ENCODE results near the gene OSBPL1A.

The OSBPL1A gene

DNA sequence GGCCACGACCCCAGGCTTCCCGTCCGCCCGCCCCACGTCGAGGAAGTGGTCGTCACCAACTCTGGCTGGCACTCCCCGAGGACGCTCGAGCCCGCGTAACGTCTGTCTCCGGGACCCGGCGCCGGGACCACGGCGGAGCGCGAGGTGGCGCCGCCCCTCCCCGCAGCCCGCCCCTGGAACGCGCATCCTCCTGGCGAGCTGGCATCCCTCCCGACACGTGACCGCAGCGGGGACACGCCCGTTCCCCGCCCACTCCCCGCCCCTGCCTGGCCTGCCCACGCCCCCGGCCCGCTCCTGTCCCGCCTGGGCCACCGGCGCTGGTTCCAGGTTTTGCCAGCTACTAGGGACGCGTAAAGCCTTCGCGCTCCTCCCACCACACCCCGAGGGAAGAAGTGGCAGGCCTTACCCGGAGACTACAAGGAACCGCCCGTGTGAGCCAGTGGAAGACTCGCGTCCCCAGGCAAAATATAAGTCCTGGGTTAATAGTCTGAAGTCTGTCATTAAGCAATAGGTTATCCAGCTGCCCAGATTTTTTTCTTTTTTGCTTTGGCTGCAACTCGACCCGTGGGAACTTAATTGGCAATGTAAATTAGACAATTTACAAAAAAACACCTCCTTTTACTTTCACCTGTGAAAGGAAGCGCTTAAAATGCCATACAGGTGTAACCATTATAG is at the start of gene OSBPL1A:
Gene OSBPL1A, minus strand, starts transcription at position 131 of the 675 bp plus-strand sequence. CDS start 20,291 bp downstream, outside the sequence.
- Histone ChIP-seq H3K4me3 (ENCODE audit: low read length) (peak within 1 kb of the TSS; percentile 87), H3K27me3 (ENCODE audit: control insufficient read depth, insufficient read depth, low read length) (no peaks in the 10 kb centered on the region), H3K4me1 (ENCODE audit: control insufficient read depth, insufficient read depth, low read length) (no peaks in the 10 kb centered on the region), H3K27ac (ENCODE audit: low read depth, low read length) (peak within 1 kb of the TSS; percentile 63), H3K36me3 (ENCODE audit: control insufficient read depth, insufficient read depth, low read length) (no peaks in the 10 kb centered on the region), H3K9ac (ENCODE audit: low read length) (peak within 1 kb of the TSS; percentile 38)

GRCh38 chr18:24446953-24447538 is 49.4 kb upstream of the OSBPL1A start:
- Histone ChIP-seq H3K36me3 (ENCODE audit: control insufficient read depth, insufficient read depth, low read length) (no peaks in the 10 kb centered on the region), H3K4me3 (ENCODE audit: low read length) (no peak overlapping the region), H3K4me1 (ENCODE audit: control insufficient read depth, insufficient read depth, low read length) (no peaks in the 10 kb centered on the region), H3K9ac (ENCODE audit: low read length) (no peak overlapping the region), H3K27me3 (ENCODE audit: control insufficient read depth, insufficient read depth, low read length) (no peaks in the 10 kb centered on the region), H3K27ac (ENCODE audit: low read depth, low read length) (no peak overlapping the region)

DNA sequence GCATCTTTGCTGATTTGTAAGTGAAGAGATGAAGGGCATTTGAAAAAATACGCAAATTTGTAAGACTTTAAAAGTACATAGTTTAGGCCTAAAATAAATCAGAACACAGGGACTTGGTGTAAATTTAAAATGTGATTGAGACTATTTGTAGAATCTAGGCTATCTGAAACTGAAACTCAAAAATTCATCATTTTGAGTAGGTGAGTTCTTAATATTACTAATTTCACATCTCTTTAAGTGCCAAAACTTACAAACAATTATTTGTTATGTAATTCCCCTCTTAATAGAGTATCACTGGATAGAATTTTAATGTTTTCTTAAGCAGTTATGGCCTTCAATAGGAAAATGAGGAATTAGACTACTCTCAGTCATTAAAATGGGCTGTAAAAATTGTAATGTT is 48.8 kb upstream of the OSBPL1A start:
- Histone ChIP-seq H3K4me3 (ENCODE audit: low read length) (no peak overlapping the region), H3K27ac (ENCODE audit: low read depth, low read length) (no peak overlapping the region), H3K4me1 (ENCODE audit: control insufficient read depth, insufficient read depth, low read length) (no peaks in the 10 kb centered on the region), H3K27me3 (ENCODE audit: control insufficient read depth, insufficient read depth, low read length) (no peaks in the 10 kb centered on the region), H3K9ac (ENCODE audit: low read length) (no peak overlapping the region), H3K36me3 (ENCODE audit: control insufficient read depth, insufficient read depth, low read length) (no peaks in the 10 kb centered on the region)

DNA sequence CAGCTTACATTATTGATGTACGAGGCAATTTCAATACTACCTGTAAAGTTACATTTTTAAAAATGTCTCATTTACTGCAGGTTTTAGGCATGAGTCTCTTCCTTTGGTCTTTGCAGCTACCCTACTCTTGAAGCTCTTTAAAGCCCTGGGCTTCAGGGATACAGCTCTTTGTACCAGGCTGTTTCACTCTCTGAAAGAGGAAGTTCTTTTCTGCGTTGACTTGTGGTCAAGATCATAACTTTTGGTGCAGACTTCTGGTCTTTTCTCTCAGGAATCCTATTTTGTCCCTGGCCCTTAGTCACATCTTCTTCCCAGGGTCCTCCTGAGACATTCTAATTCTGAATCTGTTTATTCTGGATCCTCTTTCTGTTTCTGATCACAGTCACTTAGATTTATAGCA is 46.2 kb upstream of the OSBPL1A start:
- H3K4me1 ChIP-seq (ENCODE audit: control insufficient read depth, insufficient read depth, low read length): no peaks in the 10 kb centered on the region
- no peaks in the 10 kb centered on the region for H3K27me3 ChIP-seq (ENCODE audit: control insufficient read depth, insufficient read depth, low read length)
- no peak overlapping the region for H3K4me3 ChIP-seq (ENCODE audit: low read length)
- H3K36me3 ChIP-seq (ENCODE audit: control insufficient read depth, insufficient read depth, low read length): peaks cover 2% of the 10 kb centered on the region
- H3K9ac ChIP-seq (ENCODE audit: low read length): no peak overlapping the region
- no peak overlapping the region for H3K27ac ChIP-seq (ENCODE audit: low read depth, low read length)

DNA sequence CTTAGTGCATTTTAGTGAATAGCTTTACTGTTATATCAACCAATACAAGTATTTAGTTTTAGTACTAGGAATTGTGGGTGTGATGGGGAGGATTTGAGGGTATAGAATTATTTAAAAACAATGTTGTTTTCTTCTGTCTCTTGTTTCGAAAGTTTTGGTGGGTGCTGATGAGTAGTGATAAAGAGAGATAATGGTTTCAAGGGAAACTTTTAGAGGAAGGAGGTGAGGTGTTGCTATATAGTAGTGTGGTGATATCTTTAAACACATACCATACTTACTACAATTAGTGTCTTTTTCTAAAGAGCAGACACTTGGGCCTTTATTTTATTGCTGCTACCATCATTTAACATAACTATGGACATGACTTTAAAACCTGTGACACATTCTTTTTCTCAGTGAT is 39.3 kb upstream of the OSBPL1A start:
- H3K36me3 ChIP-seq (ENCODE audit: control insufficient read depth, insufficient read depth, low read length): peaks cover 2% of the 10 kb centered on the region

GRCh38 chr18:24432618-24433017 is 35.0 kb upstream of the OSBPL1A start:
- Histone ChIP-seq H3K9ac (ENCODE audit: low read length) (no peak overlapping the region), H3K27me3 (ENCODE audit: control insufficient read depth, insufficient read depth, low read length) (no peaks in the 10 kb centered on the region), H3K27ac (ENCODE audit: low read depth, low read length) (no peak overlapping the region), H3K4me3 (ENCODE audit: low read length) (no peak overlapping the region), H3K36me3 (ENCODE audit: control insufficient read depth, insufficient read depth, low read length) (no peaks in the 10 kb centered on the region), H3K4me1 (ENCODE audit: control insufficient read depth, insufficient read depth, low read length) (no peaks in the 10 kb centered on the region)

More for the DNA sequence above, 39.3 kb upstream of the OSBPL1A start:
- H3K4me3 ChIP-seq (ENCODE audit: low read length): no peak overlapping the region
- no peaks in the 10 kb centered on the region for H3K4me1 ChIP-seq (ENCODE audit: control insufficient read depth, insufficient read depth, low read length)
- H3K27ac ChIP-seq (ENCODE audit: low read depth, low read length): no peak overlapping the region
- H3K27me3 ChIP-seq (ENCODE audit: control insufficient read depth, insufficient read depth, low read length): no peaks in the 10 kb centered on the region
- no peak overlapping the region for H3K9ac ChIP-seq (ENCODE audit: low read length)

DNA sequence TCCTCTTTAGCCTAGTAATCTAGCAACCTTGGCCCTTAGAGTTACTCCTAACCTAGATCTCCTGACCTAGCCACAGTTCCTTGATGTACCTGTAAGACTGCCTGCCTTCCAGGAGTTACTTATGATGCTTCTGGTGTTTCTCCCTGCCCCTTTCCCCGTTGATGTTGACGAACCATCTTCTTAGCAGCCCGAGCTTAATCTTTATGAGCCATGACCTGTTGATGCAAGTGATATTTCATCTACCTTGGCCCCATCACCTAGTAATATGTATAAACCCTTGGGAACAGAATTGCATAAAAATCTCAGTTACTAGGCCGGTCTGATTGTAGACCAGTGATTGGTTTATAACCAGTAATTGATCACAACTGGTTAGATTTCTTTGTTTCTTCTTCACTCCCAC is 31.6 kb upstream of the OSBPL1A start:
- no peak overlapping the region for H3K4me3 ChIP-seq (ENCODE audit: low read length)
- H3K27ac ChIP-seq (ENCODE audit: low read depth, low read length): no peak overlapping the region
- no peaks in the 10 kb centered on the region for H3K27me3 ChIP-seq (ENCODE audit: control insufficient read depth, insufficient read depth, low read length)
- H3K9ac ChIP-seq (ENCODE audit: low read length): no peak overlapping the region
- peaks cover 2% of the 10 kb centered on the region for H3K4me1 ChIP-seq (ENCODE audit: control insufficient read depth, insufficient read depth, low read length)
- no peaks in the 10 kb centered on the region for H3K36me3 ChIP-seq (ENCODE audit: control insufficient read depth, insufficient read depth, low read length)

- Histone ChIP-seq H3K4me3 (ENCODE audit: low read length) (no peak overlapping the region), H3K27me3 (ENCODE audit: control insufficient read depth, insufficient read depth, low read length) (no peaks in the 10 kb centered on the region), H3K4me1 (ENCODE audit: control insufficient read depth, insufficient read depth, low read length) (peaks cover 2% of the 10 kb centered on the region), H3K36me3 (ENCODE audit: control insufficient read depth, insufficient read depth, low read length) (no peaks in the 10 kb centered on the region), H3K9ac (ENCODE audit: low read length) (no peak overlapping the region), H3K27ac (ENCODE audit: low read depth, low read length) (no peak overlapping the region)
Observed at GRCh38 chr18:24428709-24429108, 31.1 kb upstream of the OSBPL1A start.

GRCh38 chr18:24427484-24427883 is 29.9 kb upstream of the OSBPL1A start:
- peaks cover 2% of the 10 kb centered on the region for H3K4me1 ChIP-seq (ENCODE audit: control insufficient read depth, insufficient read depth, low read length)
- H3K4me3 ChIP-seq (ENCODE audit: low read length): no peak overlapping the region
- no peaks in the 10 kb centered on the region for H3K36me3 ChIP-seq (ENCODE audit: control insufficient read depth, insufficient read depth, low read length)
- no peak overlapping the region for H3K27ac ChIP-seq (ENCODE audit: low read depth, low read length)
- H3K9ac ChIP-seq (ENCODE audit: low read length): no peak overlapping the region
- H3K27me3 ChIP-seq (ENCODE audit: control insufficient read depth, insufficient read depth, low read length): no peaks in the 10 kb centered on the region

DNA sequence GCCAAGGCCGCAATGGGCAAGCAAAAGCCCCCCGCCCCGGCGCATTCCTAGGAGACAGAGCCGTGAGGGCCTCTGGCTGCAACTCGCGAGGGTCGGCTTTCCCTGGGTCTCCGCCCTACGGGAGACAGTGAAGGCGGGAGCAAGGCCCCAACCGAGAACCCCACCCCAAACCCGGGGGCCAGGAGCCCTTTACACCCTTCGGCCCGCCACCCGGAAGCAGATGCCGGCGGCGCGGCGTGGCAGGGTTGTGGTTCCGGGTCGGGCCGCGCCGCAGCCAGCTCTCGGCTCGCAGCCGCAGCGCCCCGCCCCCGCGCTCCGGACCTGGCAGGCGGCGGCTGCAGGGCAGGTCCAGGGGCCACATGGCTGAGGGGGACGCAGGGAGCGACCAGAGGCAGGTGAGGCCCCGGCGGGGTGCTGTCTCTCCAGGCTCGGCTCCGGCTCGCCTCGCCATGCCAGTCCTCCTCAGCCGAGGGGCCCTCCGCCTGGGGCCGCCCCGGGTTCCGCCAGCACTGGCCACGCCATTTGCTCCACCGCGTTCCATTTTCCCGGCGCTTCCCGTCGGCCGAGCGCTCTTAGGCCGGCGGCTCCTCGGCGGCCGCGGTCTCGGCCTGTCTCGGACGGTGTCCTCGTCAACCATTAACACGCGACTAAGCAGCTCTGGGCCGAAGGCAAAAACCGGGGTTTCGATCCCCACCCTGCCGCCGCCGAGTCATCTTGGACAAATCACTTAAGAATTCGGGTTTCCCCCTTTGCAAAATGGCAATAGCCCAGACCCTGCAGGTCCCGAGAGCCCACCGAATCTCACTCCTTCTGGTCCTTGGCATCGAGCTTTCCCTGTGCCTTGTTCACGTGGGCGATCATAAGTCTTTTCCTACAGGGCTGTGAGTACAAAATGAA is 29.0 kb upstream of the OSBPL1A start, which contains the start of gene IMPACT:
Gene IMPACT, plus strand, starts transcription at position 273 of the 897 bp plus-strand sequence. Its CDS starts 87 bp downstream, at position 360.
- H3K4me1 ChIP-seq (ENCODE audit: control insufficient read depth, insufficient read depth, low read length): peaks cover 2% of the 10 kb centered on the region
- no peaks in the 10 kb centered on the region for H3K36me3 ChIP-seq (ENCODE audit: control insufficient read depth, insufficient read depth, low read length)
- peak within 1 kb of the TSS; percentile 76 for H3K27ac ChIP-seq (ENCODE audit: low read depth, low read length)
- H3K4me3 ChIP-seq (ENCODE audit: low read length): peak within 1 kb of the TSS; percentile 84
- no peaks in the 10 kb centered on the region for H3K27me3 ChIP-seq (ENCODE audit: control insufficient read depth, insufficient read depth, low read length)
- H3K9ac ChIP-seq (ENCODE audit: low read length): peak within 1 kb of the TSS; percentile 45

DNA sequence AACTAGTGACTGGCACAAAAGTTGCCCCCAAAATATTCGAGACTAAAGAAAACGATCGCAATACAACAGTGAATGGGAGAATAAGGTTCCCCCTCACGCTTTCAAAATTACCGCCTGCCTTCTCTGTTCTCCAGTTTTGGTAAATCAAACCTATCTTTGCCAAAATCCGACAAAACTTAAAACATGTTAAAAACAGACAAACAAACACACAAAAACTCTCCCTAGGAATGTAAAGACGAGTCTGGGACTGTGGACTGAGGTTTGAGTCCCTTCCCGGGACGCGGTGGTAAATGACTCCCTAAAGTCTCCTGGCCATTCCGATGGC is 28.4 kb upstream of the OSBPL1A start:
- no peak overlapping the region for H3K9ac ChIP-seq (ENCODE audit: low read length)
- H3K27ac ChIP-seq (ENCODE audit: low read depth, low read length): peak overlapping the region; percentile 76
- peaks cover 2% of the 10 kb centered on the region for H3K4me1 ChIP-seq (ENCODE audit: control insufficient read depth, insufficient read depth, low read length)
- peak overlapping the region; percentile 84 for H3K4me3 ChIP-seq (ENCODE audit: low read length)
- no peaks in the 10 kb centered on the region for H3K27me3 ChIP-seq (ENCODE audit: control insufficient read depth, insufficient read depth, low read length)
- H3K36me3 ChIP-seq (ENCODE audit: control insufficient read depth, insufficient read depth, low read length): no peaks in the 10 kb centered on the region

- peaks cover 2% of the 10 kb centered on the region for H3K27me3 ChIP-seq (ENCODE audit: control insufficient read depth, insufficient read depth, low read length)
- H3K27ac ChIP-seq (ENCODE audit: low read depth, low read length): no peak overlapping the region
Observed at GRCh38 chr18:24421831-24422230, 24.2 kb upstream of the OSBPL1A start.

More at GRCh38 chr18:24421831-24422230, 24.2 kb upstream of the OSBPL1A start:
- no peak overlapping the region for H3K9ac ChIP-seq (ENCODE audit: low read length)
- H3K4me1 ChIP-seq (ENCODE audit: control insufficient read depth, insufficient read depth, low read length): peaks cover 2% of the 10 kb centered on the region
- no peak overlapping the region for H3K4me3 ChIP-seq (ENCODE audit: low read length)
- H3K36me3 ChIP-seq (ENCODE audit: control insufficient read depth, insufficient read depth, low read length): no peaks in the 10 kb centered on the region
